Activated T-cell treated with anti-CD3 and anti-CD28 coated beads for 1 hour (primary cell): ENCODE measurements around the gene ERF.

Experiments
- DNase-seq: peaks from one replicate; pipeline ENCODE4 v3.0.0-alpha.2; 2020; ENCODE audit warnings: low read depth

The ERF gene

GRCh38 chr19:42254850-42255765, at the start of gene ERF:
Gene ERF, minus strand, starts transcription at chr19:42255128. Its CDS starts 129 bp downstream, at chr19:42254999.
- DNase-seq = peak; percentile 91

DNA sequence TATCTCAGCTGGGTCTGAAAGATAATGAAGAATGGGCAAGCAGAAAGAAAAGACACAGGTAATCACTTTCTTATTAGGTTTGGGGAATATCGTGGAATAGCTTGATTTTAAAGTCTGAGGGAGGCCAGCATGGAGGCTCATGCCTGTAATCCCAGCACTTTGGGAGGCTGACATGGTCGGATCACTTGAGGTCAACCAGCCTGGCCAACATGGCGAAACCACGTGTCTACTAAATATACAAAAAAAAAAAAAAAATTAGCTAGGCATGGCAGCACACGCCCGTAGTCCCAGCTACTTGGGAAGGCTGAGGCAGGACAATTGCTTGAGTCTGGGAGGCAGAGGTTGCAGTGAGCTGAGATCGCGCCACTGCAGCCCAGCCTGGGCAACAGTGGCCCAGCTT, 48.9 kb upstream of the ERF start:
- no peak for DNase-seq

GRCh38 chr19:42303101-42303464, 48.2 kb upstream of the ERF start:
- DNase-seq = no peak

DNA sequence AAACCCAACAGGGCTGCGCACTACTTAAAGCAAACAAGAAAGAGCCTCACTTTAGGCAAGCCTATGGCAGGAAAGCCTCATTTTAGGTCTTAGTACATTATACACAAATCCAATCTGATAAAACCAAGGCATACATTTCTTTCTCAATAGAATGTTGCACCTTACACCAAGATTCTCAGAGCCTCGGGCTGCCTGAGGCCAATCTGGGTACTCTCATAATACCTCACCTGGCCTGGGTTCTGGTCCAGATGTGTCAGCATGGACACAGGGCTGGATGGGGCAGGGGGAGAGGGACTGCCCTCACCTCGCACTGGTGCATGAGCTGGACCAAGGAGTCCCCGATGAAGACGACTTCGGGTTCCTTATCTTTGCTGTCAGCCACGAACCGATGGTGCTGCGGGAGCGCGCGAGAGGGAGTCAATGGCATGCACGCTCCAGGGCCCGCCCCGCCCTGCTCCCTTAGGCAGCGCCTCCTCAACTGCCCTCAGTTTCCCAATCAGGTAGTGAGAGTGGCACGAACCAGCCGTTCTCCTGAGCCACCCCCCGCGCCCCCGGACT, 46.8 kb upstream of the ERF start, which contains the start of gene PRR19:
Gene PRR19 (plus strand): TSS at position 487 of the 558 bp plus-strand sequence. CDS start 7,453 bp downstream, outside the sequence.
- no peak for DNase-seq

DNA sequence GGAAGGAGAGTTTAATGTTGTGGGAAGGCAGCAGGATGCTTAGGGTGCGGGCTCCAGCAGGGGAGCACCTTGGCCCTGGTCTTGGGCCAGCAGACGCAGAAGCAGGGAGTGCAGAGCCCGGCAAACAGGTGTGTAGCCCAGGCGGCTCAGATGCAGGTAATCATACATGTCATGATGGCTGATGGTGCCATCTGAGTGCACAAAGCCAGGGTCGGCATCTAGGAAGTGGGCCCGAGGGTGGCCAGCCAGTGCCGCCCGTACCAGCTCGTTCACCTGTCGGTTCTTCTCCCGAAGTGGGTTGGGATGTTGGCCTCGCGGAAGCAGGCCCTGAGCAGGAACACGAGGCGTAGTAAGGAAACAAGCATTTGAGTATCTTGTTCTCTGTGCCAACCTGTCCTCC, 42.1 kb upstream of the ERF start:
- no peak for DNase-seq

DNA sequence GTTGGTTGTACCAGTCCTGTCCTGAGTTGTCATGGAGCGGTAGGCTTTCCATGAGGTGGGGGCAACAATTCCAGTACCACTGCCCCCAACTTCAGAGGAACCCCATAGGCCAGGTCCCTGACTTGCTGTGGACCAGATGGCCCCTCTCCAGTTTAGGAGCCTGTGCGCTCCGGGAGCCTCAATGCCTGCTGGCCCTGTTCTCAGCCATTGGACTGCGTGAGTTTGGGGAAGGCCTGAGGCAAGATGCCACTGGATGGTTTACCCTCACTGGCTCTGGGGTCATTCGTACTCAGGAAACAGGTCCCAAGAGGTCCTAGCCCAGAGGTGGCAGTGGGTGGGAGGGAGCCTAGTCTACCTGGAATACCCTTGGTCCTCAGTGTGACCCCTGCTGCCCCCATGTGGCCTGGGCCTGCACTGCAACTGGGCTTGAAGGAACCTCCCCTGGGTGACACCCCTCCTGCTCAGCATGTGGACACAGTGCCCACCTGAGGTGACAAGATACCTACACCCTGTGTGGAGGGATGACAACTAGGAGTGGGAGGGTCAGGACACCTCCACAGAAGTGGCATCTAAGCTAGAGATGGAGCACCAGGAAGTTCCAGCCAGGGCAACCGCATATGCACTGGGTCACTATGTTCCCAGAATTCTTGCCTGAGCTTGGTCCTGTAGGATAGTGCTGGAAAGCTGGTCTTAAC, 41.0 kb upstream of the ERF start:
- peak; percentile 94 for DNase-seq

DNA sequence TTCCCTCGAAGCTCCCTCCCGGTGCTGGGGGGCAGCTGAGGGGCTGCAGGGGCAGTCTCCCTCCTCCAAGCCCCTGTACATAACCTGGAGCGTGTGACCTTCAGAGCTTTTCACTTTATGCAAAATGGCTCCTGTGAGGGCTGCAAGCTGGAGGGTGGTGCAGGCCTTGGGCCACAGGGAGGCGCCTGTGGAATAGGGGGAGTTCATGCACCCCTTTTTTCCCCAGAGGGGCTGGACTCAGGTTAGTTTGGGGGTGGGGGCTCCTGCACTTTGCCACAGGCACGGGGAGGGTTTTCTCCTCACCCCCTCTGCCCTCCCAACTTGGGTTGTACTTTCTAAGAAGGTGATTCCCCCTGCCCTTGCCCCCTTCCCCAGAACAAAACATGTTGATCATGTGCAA, 40.4 kb upstream of the ERF start:
- DNase-seq = no peak

- no peak for DNase-seq
These were observed 39.7 kb upstream of the ERF start for GRCh38 chr19:42294471-42295137.

- DNase-seq = no peak
These were observed 39.0 kb upstream of the ERF start for GRCh38 chr19:42293948-42294347.

DNA sequence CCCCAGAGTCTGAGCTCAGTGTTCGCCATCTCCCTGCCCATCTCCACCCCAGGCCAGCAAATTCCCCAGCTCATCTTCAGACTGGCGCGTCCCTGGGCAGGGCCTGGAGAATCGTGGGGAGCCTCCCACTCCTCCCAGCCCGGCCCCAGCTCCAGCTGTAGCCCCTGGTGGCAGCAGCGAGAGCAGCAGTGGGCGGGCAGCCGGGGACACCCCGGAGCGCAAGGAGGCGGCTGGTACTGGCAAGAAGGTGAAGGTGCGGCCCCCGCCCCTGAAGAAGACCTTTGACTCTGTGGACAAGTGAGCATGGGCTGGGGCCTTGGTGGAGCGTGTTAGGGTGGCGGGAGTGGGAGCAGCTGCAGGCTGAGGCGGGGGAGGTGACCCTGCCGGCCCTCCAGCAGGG, 38.6 kb upstream of the ERF start:
- no peak for DNase-seq

GRCh38 chr19:42292963-42293362, 38.0 kb upstream of the ERF start:
- no peak for DNase-seq

DNA sequence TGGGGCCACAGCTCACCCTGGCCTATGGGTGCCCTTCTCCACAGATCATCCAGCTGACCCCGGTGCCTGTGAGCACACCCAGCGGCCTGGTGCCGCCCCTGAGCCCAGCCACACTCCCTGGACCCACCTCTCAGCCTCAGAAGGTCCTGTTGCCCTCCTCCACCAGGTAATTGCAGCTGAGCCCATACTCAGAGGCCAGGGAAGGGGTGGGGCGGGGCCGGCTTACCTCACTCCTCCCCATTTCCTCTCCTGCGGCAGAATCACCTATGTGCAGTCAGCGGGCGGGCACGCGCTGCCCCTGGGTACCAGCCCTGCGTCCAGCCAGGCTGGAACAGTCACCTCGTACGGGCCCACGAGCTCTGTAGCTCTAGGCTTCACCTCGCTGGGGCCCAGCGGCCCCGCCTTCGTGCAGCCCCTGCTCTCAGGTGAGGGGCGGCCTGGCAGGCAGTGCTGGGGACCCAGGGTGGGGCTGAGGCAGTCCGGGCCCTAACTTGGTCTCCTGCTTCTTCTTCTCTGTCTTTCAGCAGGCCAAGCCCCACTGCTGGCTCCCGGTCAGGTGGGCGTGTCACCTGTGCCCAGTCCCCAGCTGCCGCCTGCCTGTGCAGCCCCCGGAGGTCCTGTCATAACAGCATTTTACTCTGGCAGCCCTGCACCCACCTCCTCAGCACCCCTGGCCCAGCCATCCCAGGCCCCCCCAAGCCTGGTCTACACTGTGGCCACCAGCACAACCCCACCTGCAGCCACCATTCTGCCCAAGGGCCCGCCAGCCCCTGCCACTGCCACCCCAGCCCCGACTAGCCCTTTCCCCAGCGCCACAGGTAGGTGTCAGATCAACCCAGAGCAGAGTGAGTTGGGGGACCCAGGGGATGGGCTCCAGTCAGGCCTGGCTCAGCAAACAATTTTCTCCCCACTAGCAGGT, 37.4 kb upstream of the ERF start:
- no peak for DNase-seq

- DNase-seq = no peak
These were observed 36.5 kb upstream of the ERF start for GRCh38 chr19:42291435-42291810.

DNA sequence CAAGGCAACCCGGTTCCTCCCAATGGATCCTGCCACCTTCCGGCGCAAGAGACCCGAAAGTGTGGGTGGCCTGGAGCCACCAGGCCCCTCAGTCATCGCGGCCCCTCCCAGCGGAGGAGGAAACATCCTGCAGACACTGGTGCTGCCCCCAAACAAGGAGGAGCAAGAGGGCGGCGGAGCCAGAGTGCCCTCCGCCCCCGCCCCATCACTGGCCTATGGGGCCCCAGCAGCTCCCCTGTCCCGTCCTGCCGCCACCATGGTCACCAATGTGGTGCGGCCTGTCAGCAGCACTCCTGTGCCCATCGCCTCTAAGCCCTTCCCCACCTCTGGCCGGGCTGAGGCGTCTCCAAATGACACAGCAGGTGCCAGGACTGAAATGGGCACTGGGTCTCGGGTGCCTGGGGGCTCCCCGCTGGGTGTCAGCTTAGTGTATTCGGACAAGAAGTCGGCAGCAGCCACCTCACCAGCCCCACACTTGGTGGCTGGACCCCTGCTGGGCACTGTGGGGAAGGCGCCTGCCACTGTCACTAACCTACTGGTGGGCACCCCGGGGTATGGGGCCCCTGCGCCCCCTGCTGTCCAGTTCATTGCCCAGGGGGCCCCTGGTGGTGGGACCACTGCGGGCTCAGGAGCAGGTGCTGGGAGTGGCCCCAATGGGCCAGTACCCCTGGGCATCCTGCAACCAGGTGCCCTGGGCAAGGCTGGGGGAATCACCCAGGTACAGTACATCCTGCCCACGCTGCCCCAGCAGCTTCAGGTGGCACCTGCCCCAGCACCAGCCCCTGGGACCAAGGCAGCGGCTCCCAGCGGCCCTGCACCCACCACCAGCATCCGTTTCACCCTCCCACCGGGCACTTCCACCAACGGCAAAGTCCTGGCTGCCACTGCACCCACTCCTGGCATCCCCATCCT, 35.9 kb upstream of the ERF start:
- peak; percentile 60 for DNase-seq

- DNase-seq = no peak
These were observed 35.2 kb upstream of the ERF start for GRCh38 chr19:42290136-42290522.

DNA sequence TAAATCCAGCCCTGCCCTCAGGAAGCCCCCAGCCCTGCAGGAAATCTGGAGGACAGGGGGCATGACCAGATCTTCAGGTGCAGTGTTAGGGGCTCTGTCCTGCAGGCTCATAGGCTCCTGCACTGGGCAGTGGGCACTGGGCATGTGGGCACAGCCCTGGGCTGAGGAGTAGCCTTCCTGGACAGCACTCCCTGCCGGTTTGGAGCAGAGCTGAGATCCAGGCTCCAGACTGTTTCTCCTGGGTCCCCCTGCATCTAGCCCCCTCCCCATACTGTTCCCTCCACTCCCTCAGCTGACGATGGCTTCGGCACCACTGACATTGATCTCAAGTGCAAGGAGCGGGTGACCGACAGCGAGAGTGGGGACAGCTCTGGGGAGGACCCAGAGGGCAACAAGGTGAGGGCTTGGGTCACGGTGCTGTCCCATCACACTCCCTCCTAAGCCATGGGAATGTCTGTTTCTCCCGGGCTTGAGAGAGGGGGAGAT, 34.7 kb upstream of the ERF start:
- DNase-seq = no peak

- no peak for DNase-seq
These were observed 34.1 kb upstream of the ERF start for GRCh38 chr19:42288881-42289555.

GRCh38 chr19:42288387-42288786, 33.5 kb upstream of the ERF start:
- DNase-seq = no peak

GRCh38 chr19:42287827-42288107, 32.8 kb upstream of the ERF start:
- DNase-seq = no peak
